ENCODE results near the gene ALCAM. TPM values are rescaled to one million over a fixed set of nuclear protein-coding genes. Genes with fewer than 3 reads are reported as not detected.

Gene ALCAM
- total and polyA plus RNA-seq, 2 donors (not counting 1 experiment from before 2014, with no cell fraction given), result 6.2 to 23.8 TPM

DNA sequence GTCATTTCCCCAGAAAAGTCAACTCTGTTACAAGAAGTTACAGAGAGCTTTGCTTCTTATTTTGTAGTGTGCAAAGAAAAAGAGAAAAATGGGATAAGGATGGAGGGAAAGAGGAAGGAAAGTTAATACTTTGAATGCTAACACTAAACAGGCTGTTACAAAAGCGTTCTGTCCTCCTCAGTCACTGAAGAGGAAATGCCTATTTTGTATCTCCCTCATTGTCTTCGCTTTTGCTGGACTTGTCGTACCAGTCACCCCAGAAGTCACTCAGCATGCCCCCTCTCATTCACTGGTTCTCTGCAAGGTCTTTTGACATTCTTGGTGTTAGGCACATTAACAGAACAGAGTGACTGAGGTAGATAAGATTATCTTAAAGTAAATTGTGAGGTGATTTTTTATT is 129.6 kb downstream of the ALCAM start:
- H4K20me1 ChIP-seq (ENCODE audit: control insufficient read depth, insufficient read depth, low read length, poor library complexity, severe bottlenecking), result no peaks in the 10 kb centered on the region
- H3K4me3 ChIP-seq (ENCODE audit: control extremely low read depth in 1 of 5, extremely low read depth in 1 of 5, insufficient read depth in 1 of 5, low read depth in 2 of 5, low read length in 4 of 5), result no peak overlapping the region
- intact Hi-C loops (cut with micrococcal nuclease), result no loop called here
- Mint-ChIP-seq H3K9me3 (ENCODE audit: insufficient read depth) (no peaks in the 10 kb centered on the region), H3K4me3 (no peak overlapping the region), H3K4me1 (peaks cover 9% of the 10 kb centered on the region), H3K27ac (no peak overlapping the region), H3K27me3 (no peaks in the 10 kb centered on the region)
- ATAC-seq (ENCODE audit: low read depth) (no peak), DNase-seq (no peak)
- no peaks in the 10 kb centered on the region for H3K36me3 ChIP-seq (replicated peaks in 1 of 2; ENCODE audit: control extremely low read depth in 1 of 2, control insufficient read depth in 1 of 2, extremely low read depth in 1 of 2, insufficient read depth in 2 of 2, low read length in 1 of 2)
- ChIA-PET POLR2A (no interaction called here), CTCF (no interaction called here)
- WGBS (ENCODE audit: insufficient coverage), result no CpG with 5 or more reads among the region's 3 CpGs
- no peak overlapping the region for H3K9ac ChIP-seq (ENCODE audit: low read length)
- H3K9me3 ChIP-seq (ENCODE audit: control extremely low read depth in 1 of 3, control insufficient read depth in 2 of 3, insufficient read depth in 1 of 3, low read length in 2 of 3), result peaks cover 0 to 2% (median 0%) of the 10 kb centered on the region in 3 donors
- TF ChIP-seq EZH2 (IDR thresholded peaks at IDR 0.05; ENCODE audit: borderline replicate concordance, insufficient read depth, low read depth, low read length, poor library complexity, severe bottlenecking) (no peak), CTCF (IDR thresholded peaks at IDR 0.05) (no peak)
- H2AFZ ChIP-seq (ENCODE audit: insufficient read depth, low read depth, low read length, poor library complexity, severe bottlenecking), result no peak overlapping the region
- no peaks in the 10 kb centered on the region for H3K4me1 ChIP-seq (ENCODE audit: control insufficient read depth in 2 of 2, insufficient read depth in 2 of 2, low read length in 2 of 2)
- no peaks in the 10 kb centered on the region for H3K79me2 ChIP-seq (ENCODE audit: control insufficient read depth, insufficient read depth, low read length)
- no peak overlapping the region for H3K4me2 ChIP-seq (replicated peaks; ENCODE audit: low read depth, low read length, poor library complexity, severe bottlenecking)
- H3K27ac ChIP-seq (ENCODE audit: low read length in 2 of 2), result no peak overlapping the region
- no peaks in the 10 kb centered on the region for H3K27me3 ChIP-seq (replicated peaks in 1 of 4; ENCODE audit: control extremely low read depth in 1 of 4, control insufficient read depth in 3 of 4, insufficient read depth in 4 of 4, low read length in 3 of 4)

DNA sequence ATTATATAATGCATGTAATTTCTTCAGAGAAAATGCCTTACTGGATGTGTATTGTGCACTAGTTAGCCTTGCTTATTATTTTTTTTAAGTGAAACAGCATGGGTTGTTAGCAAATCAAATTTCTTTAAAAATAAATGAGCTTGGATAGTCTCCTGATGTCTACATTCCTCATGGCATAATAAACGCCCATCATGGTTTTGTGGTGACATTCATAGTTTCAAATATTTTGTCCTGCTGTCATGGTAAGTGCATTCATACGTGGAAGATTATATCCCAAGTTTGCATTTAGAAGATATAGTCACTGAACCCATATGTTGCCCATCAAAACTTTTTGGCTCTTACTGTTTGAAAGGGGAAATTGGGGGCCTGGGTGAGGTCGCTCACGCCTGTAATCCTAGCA is 130.7 kb downstream of the ALCAM start:
- intact Hi-C loops (cut with micrococcal nuclease), result no loop called here
- TF ChIP-seq CTCF (IDR thresholded peaks at IDR 0.05), result no peak
- no peak for TF ChIP-seq EZH2 (IDR thresholded peaks at IDR 0.05; ENCODE audit: borderline replicate concordance, insufficient read depth, low read depth, low read length, poor library complexity, severe bottlenecking)
- Histone ChIP-seq H3K4me3 (ENCODE audit: control extremely low read depth in 1 of 5, extremely low read depth in 1 of 5, insufficient read depth in 1 of 5, low read depth in 2 of 5, low read length in 4 of 5) (no peak overlapping the region), H3K27me3 (replicated peaks in 1 of 4; ENCODE audit: control extremely low read depth in 1 of 4, control insufficient read depth in 3 of 4, insufficient read depth in 4 of 4, low read length in 3 of 4) (no peaks in the 10 kb centered on the region), H3K79me2 (ENCODE audit: control insufficient read depth, insufficient read depth, low read length) (no peaks in the 10 kb centered on the region), H3K36me3 (replicated peaks in 1 of 2; ENCODE audit: control extremely low read depth in 1 of 2, control insufficient read depth in 1 of 2, extremely low read depth in 1 of 2, insufficient read depth in 2 of 2, low read length in 1 of 2) (no peaks in the 10 kb centered on the region), H3K4me1 (ENCODE audit: control insufficient read depth in 2 of 2, insufficient read depth in 2 of 2, low read length in 2 of 2) (no peaks in the 10 kb centered on the region), H4K20me1 (ENCODE audit: control insufficient read depth, insufficient read depth, low read length, poor library complexity, severe bottlenecking) (no peaks in the 10 kb centered on the region), H3K9me3 (ENCODE audit: control extremely low read depth in 1 of 3, control insufficient read depth in 2 of 3, insufficient read depth in 1 of 3, low read length in 2 of 3) (no peaks in the 10 kb centered on the region), H3K27ac (ENCODE audit: low read length in 2 of 2) (no peak overlapping the region), H3K4me2 (replicated peaks; ENCODE audit: low read depth, low read length, poor library complexity, severe bottlenecking) (no peak overlapping the region), H2AFZ (ENCODE audit: insufficient read depth, low read depth, low read length, poor library complexity, severe bottlenecking) (no peak overlapping the region), H3K9ac (ENCODE audit: low read length) (no peak overlapping the region)
- Mint-ChIP-seq H3K9me3 (ENCODE audit: insufficient read depth) (no peaks in the 10 kb centered on the region), H3K27ac (no peak overlapping the region), H3K4me1 (peaks cover 9% of the 10 kb centered on the region), H3K4me3 (no peak overlapping the region), H3K27me3 (no peaks in the 10 kb centered on the region)
- ATAC-seq (ENCODE audit: low read depth), result no peak
- POLR2A ChIA-PET, result no interaction called here
- CTCF ChIA-PET, result no interaction called here
- no CpG with 5 or more reads among the region's 4 CpGs for WGBS (ENCODE audit: insufficient coverage)
- DNase-seq, result no peak

Data from B cell (primary cell).